GM18508 (cell line): ENCODE measurements around the gene EPHX1.
A peak's percentile ranks its signal among the peaks of the same experiment; 100 is the strongest.
"Not testable (repeated sequence)": the region's sequence is repeated elsewhere in the genome, so short reads cannot be mapped to it uniquely, and the experiment has no call there.

Source experiments
- ATAC-seq: cut with Tn5 transposase; IDR thresholded peaks from one replicate; pipeline ENCODE4 v1.9.1; 2021; ENCODE audit warnings: moderate number of reproducible peaks; ENCODE audit not compliant: insufficient read depth, unreplicated experiment

Gene EPHX1

GRCh38 chr1:225777058-225777582 lies 32.8 kb upstream of the EPHX1 start:
- peak; percentile 14 for ATAC-seq

GRCh38 chr1:225777583-225778336 lies 32.2 kb upstream of the EPHX1 start, which contains the start of gene SRP9:
SRP9 (plus strand) TSS chr1:225777826; CDS start chr1:225777941, 115 bp downstream.
- ATAC-seq = peak; percentile 94

- no peak for ATAC-seq
Observed at GRCh38 chr1:225778337-225778669, 31.6 kb upstream of the EPHX1 start.

GRCh38 chr1:225779165-225779564 lies 30.8 kb upstream of the EPHX1 start:
- not testable (repeated sequence) for ATAC-seq

GRCh38 chr1:225780134-225780533 lies 29.8 kb upstream of the EPHX1 start:
- ATAC-seq = no peak

GRCh38 chr1:225780630-225781029 lies 29.3 kb upstream of the EPHX1 start:
- ATAC-seq = no peak

- ATAC-seq = not testable (repeated sequence)
Observed at GRCh38 chr1:225789142-225789541, 20.8 kb upstream of the EPHX1 start.

GRCh38 chr1:225794954-225795353 lies 15.0 kb upstream of the EPHX1 start:
- no peak for ATAC-seq

- not testable (repeated sequence) for ATAC-seq
Observed at GRCh38 chr1:225796097-225796496, 13.8 kb upstream of the EPHX1 start.

- ATAC-seq = not testable (repeated sequence)
Observed at GRCh38 chr1:225801146-225801545, 8.8 kb upstream of the EPHX1 start.

GRCh38 chr1:225806249-225806648 lies 3.7 kb upstream of the EPHX1 start:
- no peak for ATAC-seq

GRCh38 chr1:225806736-225807135 lies 3.2 kb upstream of the EPHX1 start:
- not testable (repeated sequence) for ATAC-seq

GRCh38 chr1:225808136-225808535 lies 1.8 kb upstream of the EPHX1 start:
- ATAC-seq = no peak

GRCh38 chr1:225810579-225811538 lies 935 bp downstream of the EPHX1 start:
- ATAC-seq = not testable (repeated sequence)

GRCh38 chr1:225811622-225812487 lies 1.9 kb downstream of the EPHX1 start:
- no peak for ATAC-seq

- no peak for ATAC-seq
Observed at GRCh38 chr1:225812488-225813213, 2.7 kb downstream of the EPHX1 start.

- no peak for ATAC-seq
Observed at GRCh38 chr1:225813214-225813964, 3.5 kb downstream of the EPHX1 start.

- no peak for ATAC-seq
Observed at GRCh38 chr1:225814381-225814780, 4.5 kb downstream of the EPHX1 start.

- not testable (repeated sequence) for ATAC-seq
Observed at GRCh38 chr1:225815090-225815489, 5.2 kb downstream of the EPHX1 start.
